LNCAP (cell line): Measurements from ENCODE around the gene MUC12.

Experiments used
- TF ChIP-seq, protein P1 (sequence below): fragments of 450-650 bp; IDR thresholded peaks from 2 replicates; pipeline ENCODE4 v1.5.1; 2017; ENCODE audit warnings: mild to moderate bottlenecking

MUC12 gene

DNA sequence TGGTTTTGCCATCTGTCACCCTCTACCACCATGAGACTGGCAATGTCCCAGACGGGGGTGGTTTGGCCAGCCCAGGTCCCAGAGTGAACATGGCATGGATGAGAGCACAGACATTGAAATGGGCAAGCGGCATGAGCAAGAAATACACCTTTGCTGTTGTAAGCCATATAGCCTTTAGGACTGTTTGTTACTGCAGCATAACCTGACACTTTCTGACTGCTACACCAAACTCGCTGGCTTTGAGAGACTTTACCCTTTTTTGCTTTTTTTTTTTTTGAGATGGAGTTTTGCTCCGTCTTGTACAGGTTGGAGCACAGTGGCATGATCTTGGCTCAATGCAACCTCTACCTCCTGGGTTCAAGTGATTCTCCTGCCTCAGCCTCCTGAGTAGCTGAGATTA lies 25.2 kb upstream of the MUC12 start:
- TF ChIP-seq, protein P1, sequence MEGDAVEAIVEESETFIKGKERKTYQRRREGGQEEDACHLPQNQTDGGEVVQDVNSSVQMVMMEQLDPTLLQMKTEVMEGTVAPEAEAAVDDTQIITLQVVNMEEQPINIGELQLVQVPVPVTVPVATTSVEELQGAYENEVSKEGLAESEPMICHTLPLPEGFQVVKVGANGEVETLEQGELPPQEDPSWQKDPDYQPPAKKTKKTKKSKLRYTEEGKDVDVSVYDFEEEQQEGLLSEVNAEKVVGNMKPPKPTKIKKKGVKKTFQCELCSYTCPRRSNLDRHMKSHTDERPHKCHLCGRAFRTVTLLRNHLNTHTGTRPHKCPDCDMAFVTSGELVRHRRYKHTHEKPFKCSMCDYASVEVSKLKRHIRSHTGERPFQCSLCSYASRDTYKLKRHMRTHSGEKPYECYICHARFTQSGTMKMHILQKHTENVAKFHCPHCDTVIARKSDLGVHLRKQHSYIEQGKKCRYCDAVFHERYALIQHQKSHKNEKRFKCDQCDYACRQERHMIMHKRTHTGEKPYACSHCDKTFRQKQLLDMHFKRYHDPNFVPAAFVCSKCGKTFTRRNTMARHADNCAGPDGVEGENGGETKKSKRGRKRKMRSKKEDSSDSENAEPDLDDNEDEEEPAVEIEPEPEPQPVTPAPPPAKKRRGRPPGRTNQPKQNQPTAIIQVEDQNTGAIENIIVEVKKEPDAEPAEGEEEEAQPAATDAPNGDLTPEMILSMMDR = no peak

- TF ChIP-seq, protein P1 = no peak
Observed at GRCh38 chr7:100946111-100946510, 23.3 kb upstream of the MUC12 start.

GRCh38 chr7:100946766-100947365 lies 22.5 kb upstream of the MUC12 start:
- TF ChIP-seq, protein P1 = no peak

DNA sequence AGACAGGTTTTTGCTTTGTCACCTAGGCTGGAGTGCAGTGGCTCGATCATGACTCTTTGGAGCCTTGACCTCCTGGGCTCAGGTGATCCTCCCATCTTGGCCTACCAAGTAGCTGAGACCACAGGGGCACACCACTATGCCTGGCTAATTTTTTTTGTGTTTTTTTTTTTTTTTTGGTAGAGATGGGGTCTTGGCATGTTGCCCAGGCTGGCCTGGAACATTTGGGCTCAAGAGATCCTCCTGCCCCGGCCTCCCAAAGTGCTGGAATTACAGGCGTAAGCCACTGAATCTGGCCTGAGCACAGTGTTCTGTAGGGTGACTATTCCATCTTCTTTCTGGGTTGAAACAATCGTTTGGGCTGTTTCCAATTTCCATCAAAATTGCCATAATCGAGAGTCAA lies 21.6 kb upstream of the MUC12 start:
- TF ChIP-seq, protein P1 = no peak

DNA sequence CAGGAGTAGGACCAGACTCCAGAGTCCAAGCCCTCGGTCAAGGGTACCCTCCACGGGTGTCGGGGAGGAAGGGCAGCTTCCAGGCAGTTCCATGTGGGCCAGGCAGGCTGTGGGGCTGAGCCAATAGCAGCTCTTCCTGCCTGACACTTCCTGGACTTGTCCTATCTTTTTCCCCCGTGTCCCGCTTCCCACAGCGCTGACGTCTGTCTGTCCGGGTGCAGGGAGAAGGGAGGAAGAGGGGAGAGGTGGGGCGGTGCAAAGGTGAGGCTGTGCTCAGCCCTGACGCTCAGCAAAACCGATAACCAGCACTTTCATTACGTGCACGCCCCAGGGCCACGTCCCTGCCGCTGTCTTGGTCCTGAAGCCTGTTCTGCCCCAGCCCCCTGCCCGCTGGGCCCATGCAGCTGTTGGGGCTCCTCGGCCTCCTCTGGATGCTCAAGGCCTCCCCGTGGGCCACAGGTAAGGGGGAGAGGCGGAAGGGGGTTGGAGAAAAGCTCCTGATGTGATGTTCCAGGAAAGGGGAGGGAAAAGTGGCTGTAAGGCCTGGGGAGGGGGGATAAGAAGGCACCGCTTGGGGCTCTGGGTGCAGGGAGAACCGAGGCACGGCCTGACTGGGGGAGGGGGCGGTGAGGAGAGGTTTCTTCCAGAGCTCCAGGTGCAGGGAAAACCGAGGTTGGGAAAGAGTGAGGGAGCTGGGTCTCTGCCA lies 20.0 kb upstream of the MUC12 start, which contains the start of gene MUC3A:
Gene MUC3A, plus strand, starts transcription at position 308 of the 706 bp plus-strand sequence. Its CDS starts 91 bp downstream, at position 399.
- TF ChIP-seq, protein P1 = no peak

- TF ChIP-seq, protein P1 = no peak
Observed at GRCh38 chr7:100949933-100950443, 19.4 kb upstream of the MUC12 start.

GRCh38 chr7:100951172-100951571 lies 18.2 kb upstream of the MUC12 start:
- TF ChIP-seq, protein P1 = no peak
